Spleen (tissue), 11 donors: Measurements from ENCODE around the gene BRD4. TPM values are rescaled to one million over a fixed set of nuclear protein-coding genes. Genes with fewer than 3 reads are reported as not detected.
A peak's percentile ranks its signal among the peaks of the same experiment; 100 is the strongest.

ENCODE experiments used
- DNase-seq: peaks from one replicate; pipeline ENCODE4 v3.0.0-alpha.2; 2020
- H3K27ac ChIP-seq, 8 donors: fragments of 200-600 bp; sonication (generic) in 7 of 8; 1 replicate in 4 of 8; 2 replicates in 4 of 8; pipeline versions ENCODE4 v1.5.0 to v1.8.0; 2016 to 2021; ENCODE audit warnings: inconsistent platforms in 4 of 8, mild to moderate bottlenecking in 4 of 8, moderate library complexity in 1 of 8
- H3K27me3 ChIP-seq, 7 donors: fragments of 200-600 bp; sonication (generic) in 6 of 7; replicated peaks in 1 of 7; 1 replicate in 4 of 7; 2 replicates in 3 of 7; pipeline versions ENCODE4 v1.5.0 to v1.8.0; 2016 to 2021; ENCODE audit warnings: inconsistent platforms in 3 of 7, mild to moderate bottlenecking in 1 of 7
- H3K36me3 ChIP-seq, 6 donors: fragments of 200-600 bp; sonication (generic) in 5 of 6; 1 replicate in 4 of 6; 2 replicates in 2 of 6; pipeline versions ENCODE4 v1.5.0 to v1.8.0; 2016 to 2021; ENCODE audit warnings: inconsistent platforms in 2 of 6
- H3K4me1 ChIP-seq, 6 donors: fragments of 200-600 bp; sonication (generic) in 5 of 6; 1 replicate in 3 of 6; 2 replicates in 3 of 6; pipeline versions ENCODE4 v1.5.0 to v1.8.0; 2016 to 2021; ENCODE audit warnings: inconsistent platforms in 3 of 6
- H3K4me3 ChIP-seq, 8 donors: fragments of 200-600 bp; sonication (generic) in 7 of 8; 1 replicate in 4 of 8; 2 replicates in 4 of 8; pipeline versions ENCODE4 v1.5.0 to v1.8.0; 2016 to 2021; ENCODE audit warnings: inconsistent platforms in 4 of 8, mild to moderate bottlenecking in 4 of 8, moderate library complexity in 2 of 8
- H3K9me3 ChIP-seq, 8 donors: fragments of 200-600 bp; sonication (generic) in 7 of 8; 1 replicate in 4 of 8; 2 replicates in 4 of 8; pipeline versions ENCODE4 v1.5.0 to v1.8.0; 2016 to 2021; ENCODE audit warnings: inconsistent platforms in 4 of 8
- CTCF ChIP-seq, 11 experiments: fragments of 200-600 bp in 7 of 11; fragments of 450-650 bp in 4 of 11; sonication (generic) in 4 of 11; IDR thresholded peaks in 8 of 11; conservative IDR thresholded peaks in 3 of 11; 1 replicate in 7 of 11; 2 replicates in 4 of 11; pipeline versions ENCODE4 v1.4.0 to v1.8.0; 2016 to 2021; ENCODE audit warnings: antibody characterized with exemption in 11 of 11, inconsistent platforms in 4 of 11, mild to moderate bottlenecking in 1 of 11
- POLR2A ChIP-seq, 3 donors: fragments of 450-650 bp; IDR thresholded peaks; one replicate each; pipeline ENCODE4 v1.5.1; 2017; ENCODE audit warnings: antibody characterized with exemption in 3 of 3, mild to moderate bottlenecking in 1 of 3
- POLR2AphosphoS5 ChIP-seq, 3 donors: sonication (generic); formaldehyde crosslinking; IDR thresholded peaks; one replicate each; pipeline ENCODE4 v1.5.1; 2017; ENCODE audit warnings: antibody characterized with exemption in 3 of 3
- WGBS, 5 donors: extraction: QIAGEN DNeasy Blood & Tissue Kit in 3 of 5; methylation state at CpG; one replicate each; pipeline versions ENCODE4 v1.1.5 to v1.1.7; 2013 to 2018; 5-methylcytosine and 5-hydroxymethylcytosine counted together
- intact Hi-C: fragments of 100-400 bp; cut with DNase I; formaldehyde crosslinking; loops from one replicate; pipeline ENCODE4 v1.15.0; 2023; ENCODE audit warnings: low total_unique reads
- polyA plus RNA-seq, 3 donors: library from polyadenylated mRNA; stranded (reverse); fragments of 200-250 nt; gene quantifications; one replicate each; pipeline ENCODE4 v1.2.1, GENCODE V29; 2013
- total RNA-seq, 7 donors: library from RNA; depleted of rRNA in 3 of 7; stranded (reverse); fragments of >200 nt in 3 of 7; fragmentation: NEBNext Ultra II Directional in 4 of 7; extraction: Animal tissue kit (Norgen Biotek cat#: 25700) in 4 of 7; gene quantifications; one replicate each; pipeline versions ENCODE4 v1.1.0 to v1.2.1, GENCODE V29; 2016 to 2021
- donor health status: healthy with polysubstance abuse.
- donor health status: DM: no; HTN: no; CAD: no; lungs with moderate emphysema.
- donor health status: DM: no; HTN: no; CAD: no.
- donor health status: Bipolar disorder and iron deficiency.
- donor health status: healthy.
- donor health status: DM: no; HTN: no; CAD: no.
- donor health status: DM: yes; HTN: yes; CAD: no.

BRD4 gene
- total and polyA plus RNA-seq, 10 donors: 10.3 to 146 (median 68.0) TPM

- no peak overlapping the region for H3K4me3 ChIP-seq
- TF ChIP-seq POLR2A (IDR thresholded peaks at IDR 0.05) (no peak), POLR2AphosphoS5 (IDR thresholded peaks at IDR 0.05) (peak in 1 of 3 donors; percentile 17)
- no peaks in the 10 kb centered on the region for H3K9me3 ChIP-seq
- 81 to 96% (median 82%) methylated on average over 8 of the region's 8 CpGs for WGBS, 5 donors
- H3K27ac ChIP-seq: no peak overlapping the region
- peaks cover 2 to 100% (median 95%) of the 10 kb centered on the region in 6 donors for H3K36me3 ChIP-seq
- no peak for DNase-seq
- intact Hi-C loops: loop anchor here (5.0 to 10.0 kb wide), 3 partner anchors 64 to 291 kb away; partner anchors contain the start of gene AKAP8
- H3K27me3 ChIP-seq: no peaks in the 10 kb centered on the region
- H3K4me1 ChIP-seq: peaks cover 18 to 39% (median 25%) of the 10 kb centered on the region in 6 donors
These were observed 71.4 kb downstream of the BRD4 start for GRCh38 chr19:15260939-15261338.

DNA sequence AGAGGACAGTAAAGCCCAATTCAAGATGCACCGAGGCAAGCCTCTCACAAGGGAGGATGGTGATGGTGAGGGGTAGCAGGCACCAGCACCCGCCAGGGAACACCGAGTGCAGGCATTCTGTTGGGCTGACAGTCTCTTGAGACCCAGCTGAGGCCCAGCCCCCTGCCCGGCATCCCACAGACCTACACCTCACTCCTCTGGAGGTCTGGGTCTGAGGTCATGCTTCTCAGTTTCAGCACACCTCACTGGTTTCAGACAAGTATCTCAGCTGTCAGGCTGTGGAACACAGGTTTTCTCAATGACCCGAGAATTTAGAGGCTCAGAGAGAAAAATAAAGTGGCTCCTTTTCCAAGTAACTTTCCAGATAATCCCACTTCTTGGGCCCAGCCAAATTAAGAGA lies 72.4 kb downstream of the BRD4 start:
- intact Hi-C loops: loop anchor here (5.0 to 10.0 kb wide), 3 partner anchors 65 to 292 kb away; partner anchors contain the start of gene AKAP8
- no peak overlapping the region for H3K27ac ChIP-seq
- H3K27me3 ChIP-seq: no peaks in the 10 kb centered on the region
- no peak overlapping the region for H3K4me3 ChIP-seq
- H3K36me3 ChIP-seq: peaks cover 6 to 100% (median 98%) of the 10 kb centered on the region in 6 donors
- DNase-seq: no peak
- H3K9me3 ChIP-seq: no peaks in the 10 kb centered on the region
- WGBS, 5 donors: 78 to 100% (median 94%) methylated on average over 5 of the region's 5 CpGs
- TF ChIP-seq POLR2AphosphoS5 (IDR thresholded peaks at IDR 0.05) (no peak), CTCF (IDR thresholded peaks at IDR 0.05 in 8 of 11, conservative IDR thresholded peaks at IDR 0.05 in 3 of 11) (no peak), POLR2A (IDR thresholded peaks at IDR 0.05) (no peak)
- peaks cover 14 to 29% (median 16%) of the 10 kb centered on the region in 6 donors for H3K4me1 ChIP-seq

DNA sequence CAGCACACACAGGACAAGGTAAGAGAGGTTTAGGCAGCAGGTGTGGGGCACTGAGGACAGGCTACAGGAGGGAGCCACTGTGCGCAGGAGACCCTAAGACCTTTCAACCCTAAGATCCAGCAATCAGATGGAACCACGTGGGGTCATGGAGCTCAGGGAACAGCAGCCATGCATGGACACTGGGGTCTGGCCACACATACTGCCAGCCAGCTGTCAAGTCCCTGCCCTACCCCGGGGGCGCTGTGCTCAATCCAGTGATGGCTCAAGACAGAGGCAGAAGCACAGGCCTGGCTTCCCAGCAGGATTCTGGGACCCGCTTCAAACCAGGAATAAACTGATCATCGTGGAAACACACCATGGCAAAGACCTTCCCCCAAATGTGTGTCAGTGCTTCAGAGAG lies 74.6 kb downstream of the BRD4 start:
- WGBS, 5 donors: 92 to 95% (median 93%) methylated on average over 6 of the region's 6 CpGs
- no peak for DNase-seq
- intact Hi-C loops: no loop called here
- Histone ChIP-seq H3K9me3 (no peaks in the 10 kb centered on the region), H3K36me3 (peaks cover 4 to 100% (median 98%) of the 10 kb centered on the region in 6 donors), H3K27me3 (no peaks in the 10 kb centered on the region), H3K4me1 (peaks cover 0 to 28% (median 11%) of the 10 kb centered on the region in 6 donors), H3K4me3 (no peak overlapping the region), H3K27ac (no peak overlapping the region)
- TF ChIP-seq POLR2A (IDR thresholded peaks at IDR 0.05): no peak
- no peak for TF ChIP-seq CTCF (IDR thresholded peaks at IDR 0.05 in 8 of 11, conservative IDR thresholded peaks at IDR 0.05 in 3 of 11)
- TF ChIP-seq POLR2AphosphoS5 (IDR thresholded peaks at IDR 0.05): peak in 2 of 3 donors; percentile 32 to 53

DNA sequence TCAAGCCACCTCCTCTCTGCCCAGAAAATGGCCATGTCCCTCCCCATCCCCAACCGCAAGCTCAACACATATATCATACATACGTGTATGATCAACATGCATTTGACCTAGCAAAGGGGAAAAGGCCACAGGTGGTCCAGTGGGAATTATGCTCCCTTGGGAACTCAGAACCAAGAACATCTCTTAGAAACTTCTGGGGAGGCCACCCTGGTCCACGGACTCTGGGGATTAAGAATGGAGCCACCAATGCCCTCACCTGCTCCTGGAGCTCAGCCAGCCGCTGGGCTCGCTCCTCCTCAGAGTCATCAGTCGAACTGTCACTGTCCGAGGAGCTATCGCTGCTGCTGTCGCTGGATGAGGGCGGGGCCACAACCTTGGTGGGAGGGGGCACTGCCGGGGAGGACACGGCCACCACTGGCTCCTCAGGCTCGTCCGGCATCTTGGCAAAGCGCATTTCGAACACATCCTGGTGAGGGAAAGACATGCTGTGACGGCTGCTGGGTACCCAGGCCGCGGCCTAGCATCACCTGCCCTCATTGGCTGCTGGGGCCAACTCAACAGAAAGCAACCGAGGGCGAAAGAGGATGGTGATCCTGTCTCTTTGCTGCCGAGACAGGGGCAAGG lies 75.5 kb downstream of the BRD4 start:
- WGBS, 5 donors: 89 to 98% (median 95%) methylated on average over 16 to 22 of the region's 22 CpGs
- intact Hi-C loops: no loop called here
- TF ChIP-seq POLR2AphosphoS5 (IDR thresholded peaks at IDR 0.05): peak in 2 of 3 donors; percentile 13 to 70
- TF ChIP-seq CTCF (IDR thresholded peaks at IDR 0.05 in 8 of 11, conservative IDR thresholded peaks at IDR 0.05 in 3 of 11): no peak
- no peak for TF ChIP-seq POLR2A (IDR thresholded peaks at IDR 0.05)
- H3K9me3 ChIP-seq: no peaks in the 10 kb centered on the region
- no peaks in the 10 kb centered on the region for H3K27me3 ChIP-seq
- H3K4me1 ChIP-seq: peaks cover 0 to 38% (median 19%) of the 10 kb centered on the region in 6 donors
- no peak overlapping the region for H3K27ac ChIP-seq
- no peak overlapping the region for H3K4me3 ChIP-seq
- no peak for DNase-seq
- peaks cover 4 to 100% (median 98%) of the 10 kb centered on the region in 6 donors for H3K36me3 ChIP-seq
